HEK293T (cell line): Measurements from ENCODE around the gene SLC22A31.

Experiments used
- CTCF ChIA-PET: fragments of 350-600 bp; formaldehyde crosslinking; extraction: SDS; loops from one replicate; lab custom pipeline; 2021; ENCODE audit warnings: antibody characterized with exemption, inconsistent platforms; lab: Yijun Ruan, JAX
- POLR2A ChIA-PET: fragments of 350-600 bp; formaldehyde crosslinking; extraction: SDS; loops from one replicate; lab custom pipeline; 2020; ENCODE audit warnings: antibody characterized with exemption, inconsistent platforms; lab: Yijun Ruan, JAX
- DNase-seq: peaks from one replicate; pipeline ENCODE4 v3.0.0; 2012; ENCODE audit warnings: mixed read lengths; ENCODE audit errors: extremely low spot score
- ARNT ChIP-seq: fragments of 450-650 bp; IDR thresholded peaks from 2 replicates; pipeline ENCODE4 v1.6.1; 2017; ENCODE audit warnings: mild to moderate bottlenecking
- BHLHE40 ChIP-seq: fragments of 450-650 bp; IDR thresholded peaks from 2 replicates; pipeline ENCODE4 v1.6.1; 2016; ENCODE audit warnings: mild to moderate bottlenecking, moderate library complexity, borderline replicate concordance
- CTBP1 ChIP-seq: fragments of 450-650 bp; IDR thresholded peaks from 2 replicates; pipeline ENCODE4 v1.6.1; 2016; ENCODE audit warnings: borderline replicate concordance
- ELF4 ChIP-seq: fragments of 450-650 bp; IDR thresholded peaks from 2 replicates; pipeline ENCODE4 v1.6.1; 2017; ENCODE audit warnings: antibody characterized with exemption
- FOXA1 ChIP-seq: fragments of 450-650 bp; IDR thresholded peaks from 2 replicates; pipeline ENCODE4 v1.6.1; 2016; ENCODE audit warnings: mild to moderate bottlenecking
- FOXK2 ChIP-seq: fragments of 450-650 bp; IDR thresholded peaks from 2 replicates; pipeline ENCODE4 v1.6.1; 2016; ENCODE audit warnings: mild to moderate bottlenecking
- FOXM1 ChIP-seq: fragments of 450-650 bp; IDR thresholded peaks from 2 replicates; pipeline ENCODE4 v1.6.1; 2017; ENCODE audit warnings: mild to moderate bottlenecking, borderline replicate concordance
- HDGF ChIP-seq: fragments of 450-650 bp; IDR thresholded peaks from 2 replicates; pipeline ENCODE4 v1.6.1; 2017; ENCODE audit warnings: antibody characterized with exemption, borderline replicate concordance
- L3MBTL2 ChIP-seq: fragments of 450-650 bp; conservative IDR thresholded peaks from 2 replicates; pipeline ENCODE4 v1.6.1; 2016; ENCODE audit warnings: mild to moderate bottlenecking
- LEF1 ChIP-seq: fragments of 450-650 bp; IDR thresholded peaks from 2 replicates; pipeline ENCODE4 v1.6.1; 2017; ENCODE audit warnings: mild to moderate bottlenecking, borderline replicate concordance
- NFRKB ChIP-seq: fragments of 450-650 bp; IDR thresholded peaks from 2 replicates; pipeline ENCODE4 v1.6.1; 2016; ENCODE audit warnings: mild to moderate bottlenecking, moderate library complexity
- PKNOX1 ChIP-seq: fragments of 450-650 bp; IDR thresholded peaks from 2 replicates; pipeline ENCODE4 v1.6.1; 2016
- SP1 ChIP-seq: fragments of 450-650 bp; IDR thresholded peaks from 2 replicates; pipeline ENCODE4 v1.6.1; 2017
- SUZ12 ChIP-seq: fragments of 450-650 bp; IDR thresholded peaks from 2 replicates; pipeline ENCODE4 v1.6.1; 2016; ENCODE audit warnings: mild to moderate bottlenecking
- TARDBP ChIP-seq: fragments of 450-650 bp; IDR thresholded peaks from 2 replicates; pipeline ENCODE4 v1.6.1; 2016
- ZNF384 ChIP-seq: fragments of 450-650 bp; IDR thresholded peaks from 2 replicates; pipeline ENCODE4 v1.6.1; 2016

Gene SLC22A31

GRCh38 chr16:89201439-89202377, 1.4 kb upstream of the SLC22A31 start:
- ChIA-PET POLR2A (no interaction called here), CTCF (no interaction called here)
- DNase-seq: peak; percentile 97
- TF ChIP-seq ELF4 (no peak), BHLHE40 (no peak), LEF1 (no peak), FOXK2 (no peak), ARNT (no peak), PKNOX1 (no peak), TARDBP (no peak), FOXA1 (no peak), CTBP1 (no peak), L3MBTL2 (no peak), SP1 (no peak), ZNF384 (no peak), FOXM1 (no peak), HDGF (no peak), SUZ12 (no peak), NFRKB (no peak)

- TF ChIP-seq HDGF (no peak), L3MBTL2 (no peak), SP1 (no peak), ELF4 (no peak)
- ChIA-PET CTCF (no interaction called here), POLR2A (no interaction called here)
- no peak for DNase-seq
Observed at GRCh38 chr16:89200850-89201411, 594 bp upstream of the SLC22A31 start.

- ChIA-PET POLR2A (interaction anchor here (1.9 kb wide), 1 partner anchor 18 kb away, joined by 6 read pairs; the partner anchor contains the start of gene ZNF778), CTCF (no interaction called here)
- TF ChIP-seq FOXK2: no peak
- no peak for DNase-seq
Observed at GRCh38 chr16:89199241-89200123, 855 bp downstream of the SLC22A31 start.

- TF ChIP-seq ARNT (no peak), TARDBP (no peak), HDGF (no peak), SUZ12 (no peak), FOXA1 (no peak), PKNOX1 (no peak), LEF1 (no peak)
- POLR2A ChIA-PET: interaction anchor here (1.9 kb wide), 1 partner anchor 19 kb away, joined by 6 read pairs; the partner anchor contains the start of gene ZNF778
- DNase-seq: no peak
- CTCF ChIA-PET: no interaction called here
Observed at GRCh38 chr16:89198417-89199240, 1.7 kb downstream of the SLC22A31 start.

- ChIA-PET POLR2A (interaction anchor here (1.9 kb wide), 1 partner anchor 20 kb away, joined by 6 read pairs; the partner anchor contains the start of gene ZNF778), CTCF (no interaction called here)
- DNase-seq: no peak
- TF ChIP-seq NFRKB (no peak), SUZ12 (no peak), PKNOX1 (no peak), SP1 (no peak), CTBP1 (no peak), BHLHE40 (no peak), LEF1 (no peak), ARNT (no peak), FOXA1 (no peak), FOXK2 (no peak), TARDBP (no peak), L3MBTL2 (no peak), ZNF384 (no peak), ELF4 (no peak), FOXM1 (no peak), HDGF (no peak)
Observed at GRCh38 chr16:89197633-89198416, 2.5 kb downstream of the SLC22A31 start.
